K562 (cell line): ENCODE data around the gene COX7B. TPM values are rescaled to one million over a fixed set of nuclear protein-coding genes. Genes with fewer than 3 reads are reported as not detected.
A peak's percentile ranks its signal among the peaks of the same experiment; 100 is the strongest.

ENCODE experiments used
- ATAC-seq: fragments of 200-7000 bp; cut with Tn5 transposase; 3 replicates; pipeline ENCODE4 v1.9.1; 2020; ENCODE audit warnings: moderate library complexity
- BruUV-seq: library from RNA; stranded (reverse); fragments of 400-500 nt; replicated peaks from 2 replicates; lab custom pipeline; 2021; lab: Mats Ljungman, UMichigan
- CTCF ChIA-PET: fragments of 300-600 bp; formaldehyde crosslinking; extraction: SDS; loops from one replicate; lab custom pipeline; 2021; ENCODE audit warnings: low intra/inter-chr PET ratio; lab: Yijun Ruan, JAX
- POLR2A ChIA-PET: fragments of 300-600, 350-650 bp; sonication (Branson Sonifier 250); formaldehyde crosslinking; extraction: SDS; loops from one replicate; lab custom pipeline; 2021; ENCODE audit warnings: antibody characterized with exemption, inconsistent platforms; lab: Yijun Ruan, JAX
- DNase-seq, 4 experiments: peaks; one replicate each; pipeline versions ENCODE4 v3.0.0 to v3.0.0-alpha.2; 2011 to 2018; ENCODE audit warnings: low spot score in 3 of 4, mixed read lengths in 3 of 4; ENCODE audit errors: extremely low read depth in 1 of 4
- FAIRE-seq: peaks from 2 replicates; lab custom pipeline; 2011; peaks lifted over from hg19 to GRCh38; lab: Jason Lieb, UNC
- H2AFZ ChIP-seq: 2 replicates; pipeline ENCODE4 v1.6.0; 2011; ENCODE audit warnings: low read depth, low read length, control low read depth, inconsistent platforms
- H3K27ac ChIP-seq: fragments of 200-600 bp; 3 replicates; pipeline ENCODE4 v1.8.0; 2011; ENCODE audit warnings: low read depth, mild to moderate bottlenecking, control low read depth, inconsistent platforms, low read length, moderate library complexity, mixed read lengths; ENCODE audit errors: extremely low read depth
- H3K27me3 ChIP-seq, 2 experiments: fragments of 300-600 bp in 1 of 2; 2 replicates in 1 of 2; 3 replicates in 1 of 2; pipeline versions ENCODE4 v1.6.0 to v1.8.0; 2011; ENCODE audit warnings: inconsistent platforms in 2 of 2, low read length in 2 of 2, mild to moderate bottlenecking in 1 of 2, mixed read lengths in 1 of 2, moderate library complexity in 1 of 2; ENCODE audit not compliant: control insufficient read depth in 2 of 2, insufficient read depth in 2 of 2
- H3K36me3 ChIP-seq: fragments of 300-600 bp; 3 replicates; pipeline ENCODE4 v1.8.0; 2011; ENCODE audit warnings: mild to moderate bottlenecking, low read length, inconsistent platforms; ENCODE audit not compliant: control insufficient read depth, insufficient read depth
- H3K4me1 ChIP-seq, 2 experiments: fragments of 200-600 bp in 1 of 2; replicated peaks in 1 of 2; 2 replicates in 1 of 2; 3 replicates in 1 of 2; pipeline versions ENCODE4 v1.5.1 to v1.8.0; 2011; ENCODE audit warnings: inconsistent platforms in 2 of 2, low read length in 2 of 2, mild to moderate bottlenecking in 1 of 2, mixed read lengths in 1 of 2, moderate library complexity in 1 of 2; ENCODE audit not compliant: control insufficient read depth in 2 of 2, insufficient read depth in 2 of 2
- H3K4me2 ChIP-seq: 2 replicates; pipeline ENCODE4 v1.6.1; 2011; ENCODE audit warnings: low read length, control low read depth, inconsistent platforms, mixed read lengths; ENCODE audit not compliant: insufficient read depth
- H3K4me3 ChIP-seq: fragments of 200-600 bp; sonication (generic), shearing (Covaris generic); 2 replicates; pipeline ENCODE4 v1.5.1; 2016; ENCODE audit warnings: control low read depth, inconsistent platforms
- H3K79me2 ChIP-seq: fragments of 200-600 bp; 3 replicates; pipeline ENCODE4 v1.8.0; 2011; ENCODE audit warnings: low read length, inconsistent platforms; ENCODE audit not compliant: control insufficient read depth, insufficient read depth
- H3K9ac ChIP-seq, 2 experiments: 2 replicates each; pipeline versions ENCODE4 v1.6.0 to v1.6.1; 2011; ENCODE audit warnings: low read depth in 2 of 2, low read length in 2 of 2, control low read depth in 1 of 2, inconsistent platforms in 1 of 2, mild to moderate bottlenecking in 1 of 2, mixed read lengths in 1 of 2; ENCODE audit not compliant: insufficient read depth in 1 of 2
- H3K9me1 ChIP-seq: one replicate; pipeline ENCODE4 v1.6.0; 2011; ENCODE audit warnings: inconsistent platforms, mild to moderate bottlenecking, low read length, moderate library complexity; ENCODE audit not compliant: control insufficient read depth, insufficient read depth
- H3K9me3 ChIP-seq: replicated peaks from 2 replicates; pipeline ENCODE4 v1.5.1; 2011; ENCODE audit warnings: low read depth, low read length, inconsistent platforms; ENCODE audit not compliant: control insufficient read depth, insufficient read depth
- H4K20me1 ChIP-seq: replicated peaks from 2 replicates; pipeline ENCODE4 v1.6.1; 2011; ENCODE audit warnings: low read length, inconsistent platforms, mixed read lengths; ENCODE audit not compliant: control insufficient read depth, insufficient read depth
- CEBPG ChIP-seq, 3 experiments: fragments of 200-800 bp in 1 of 3; sonication (Bioruptor generic) in 1 of 3; sonication (generic) in 1 of 3; formaldehyde crosslinking in 1 of 3; IDR thresholded peaks in 2 of 3; conservative IDR thresholded peaks in 1 of 3; 2 replicates each; pipeline versions ENCODE4 v1.6.1 to v1.8.0; 2016 to 2022; ENCODE audit warnings: missing compliant biosample characterization in 2 of 3, missing genetic modification characterization in 2 of 3, mild to moderate bottlenecking in 1 of 3, missing genetic modification reagents in 1 of 3
- CREB1 ChIP-seq, 2 experiments: sonication (generic) in 1 of 2; formaldehyde crosslinking in 1 of 2; IDR thresholded peaks; 2 replicates each; pipeline versions ENCODE4 v1.6.1 to v1.8.0; 2012 to 2022; ENCODE audit warnings: inconsistent platforms in 1 of 2, mild to moderate bottlenecking in 1 of 2, missing genetic modification reagents in 1 of 2, moderate library complexity in 1 of 2
- FOXJ2 ChIP-seq: fragments of 200-800 bp; sonication (Bioruptor generic); IDR thresholded peaks from 2 replicates; pipeline ENCODE4 v1.6.1; 2016; ENCODE audit warnings: missing genetic modification characterization, missing compliant biosample characterization
- TRIM24 ChIP-seq, 2 experiments: fragments of 450-650 bp; IDR thresholded peaks; 2 replicates each; pipeline ENCODE4 v1.6.1; 2016
- ZNF316 ChIP-seq: fragments of 450-650 bp; IDR thresholded peaks from 2 replicates; pipeline ENCODE4 v1.6.1; 2016
- WGBS: fragments of 100-300 bp; shearing (Covaris generic); methylation state at CpG from one replicate; pipeline ENCODE4 v1.1.6; 2016; ENCODE audit warnings: low coverage, mixed read lengths; ENCODE audit not compliant: insufficient coverage; ENCODE audit errors: missing lambda C conversion rate; 5-methylcytosine and 5-hydroxymethylcytosine counted together
- in situ Hi-C: fragments of 300-500 bp; cut with MboI; formaldehyde crosslinking; loops from 4 replicates; pipeline ENCODE4 v1.15.0; 2018; ENCODE audit warnings: inconsistent platforms, mixed read lengths
- intact Hi-C: fragments of 100-400 bp; cut with micrococcal nuclease; formaldehyde crosslinking; loops from 2 replicates; pipeline ENCODE4 v1.14.2; 2022
- polyA plus RNA-seq, 8 experiments: library from polyadenylated mRNA; depleted of rRNA in 4 of 8; stranded (reverse) in 5 of 8; unstranded in 3 of 8; fragments of >200 nt; fragmentation: Nextera tagmentation in 2 of 8; fragmentation: Illumina TruSeq in 1 of 8; extraction: Ambion mirVana in 2 of 8; extraction: Trizol in 1 of 8; gene quantifications; 2 replicates each; pipeline versions ENCODE4 v1.2.1 to v1.2.3, GENCODE V29; 2011 to 2014; ENCODE audit warnings: inconsistent platforms in 1 of 8, missing spikeins in 1 of 8
- total RNA-seq, 7 experiments: library from RNA; depleted of rRNA in 6 of 7; stranded (reverse); fragments of >200 nt in 6 of 7; fragmentation: Illumina TruSeq in 2 of 7; extraction: Trizol in 2 of 7; gene quantifications; 2 replicates each; pipeline versions ENCODE4 v1.2.1 to v1.2.3, GENCODE V29; 2011 to 2021; ENCODE audit warnings: low replicate concordance in 1 of 7

The COX7B gene
- total and polyA plus RNA-seq, 9 of the 15 experiments (the other 6 are each of a cell fraction or from before 2014, with no cell fraction given) = 549 to 2,891 (median 1,307) TPM

DNA sequence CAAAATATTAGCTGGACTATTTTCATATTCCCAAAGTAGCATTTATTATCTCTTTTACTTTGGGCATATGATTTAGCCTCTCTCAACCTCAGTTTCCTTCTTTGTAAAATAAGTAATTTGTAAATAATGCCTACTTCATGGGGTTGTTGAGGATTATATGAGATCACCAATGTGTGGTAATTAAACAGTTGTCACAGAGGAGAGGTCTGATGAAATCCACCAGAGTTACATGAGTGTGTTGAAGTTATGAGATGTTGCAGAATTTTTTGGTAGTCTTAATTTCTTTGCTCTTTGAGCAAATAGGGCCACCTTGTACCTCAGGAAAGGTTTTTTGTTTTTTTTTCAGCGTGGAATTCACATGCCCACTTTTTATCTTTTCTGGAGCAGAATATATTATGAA lies 1.4 kb downstream of the COX7B start:
- H3K9me1 ChIP-seq = no peaks in the 10 kb centered on the region
- H3K36me3 ChIP-seq = peaks cover 48% of the 10 kb centered on the region
- POLR2A ChIA-PET = interaction anchor here (3.4 kb wide), 1 partner anchor 10 kb away, joined by 18 read pairs; the partner anchor contains the start of gene ATP7A
- peak overlapping the region in 1 of 2 experiments; percentile 99; a peak in 3 of 4 replicates for H3K9ac ChIP-seq
- BruUV-seq = no TSS peak
- in situ Hi-C loops (loop anchor here (10.0 kb wide), 1 partner anchor 124 kb away; no protein-coding TSS in a partner anchor), intact Hi-C loops (no loop called here)
- no peak for FAIRE-seq
- H2AFZ ChIP-seq = no peak overlapping the region
- peak overlapping the region; percentile 99 for H3K27ac ChIP-seq
- H3K27me3 ChIP-seq = no peaks in the 10 kb centered on the region
- H4K20me1 ChIP-seq = no peaks in the 10 kb centered on the region
- no peak for ATAC-seq
- peak overlapping the region; percentile 92 for H3K4me2 ChIP-seq
- no peak for DNase-seq
- peaks cover 2 to 3% of the 10 kb centered on the region in 2 experiments; a peak in 2 of 5 replicates for H3K4me1 ChIP-seq
- CTCF ChIA-PET = no interaction called here
- peaks cover 40% of the 10 kb centered on the region for H3K79me2 ChIP-seq
- TF ChIP-seq CREB1 (IDR thresholded peaks at IDR 0.05) = no peak
- TF ChIP-seq CREB1 (CRISPR knock-in tag; IDR thresholded peaks at IDR 0.05) = no peak
- no peak for TF ChIP-seq CEBPG (CRISPR knock-in tag; IDR thresholded peaks at IDR 0.05)
- 0 out of 4 replicates have a peak, but pooled peaks of 1 of the 2 experiments have one; percentile 22 for TF ChIP-seq CEBPG (tag; conservative IDR thresholded peaks at IDR 0.05 in 1 of 2, IDR thresholded peaks at IDR 0.05 in 1 of 2)
- H3K9me3 ChIP-seq = peaks cover 3% of the 10 kb centered on the region; the same call in 1 of the 2 replicates
- WGBS = 25% methylated on average over 1 of the region's 1 CpG
- peak overlapping the region; percentile 74 for H3K4me3 ChIP-seq

DNA sequence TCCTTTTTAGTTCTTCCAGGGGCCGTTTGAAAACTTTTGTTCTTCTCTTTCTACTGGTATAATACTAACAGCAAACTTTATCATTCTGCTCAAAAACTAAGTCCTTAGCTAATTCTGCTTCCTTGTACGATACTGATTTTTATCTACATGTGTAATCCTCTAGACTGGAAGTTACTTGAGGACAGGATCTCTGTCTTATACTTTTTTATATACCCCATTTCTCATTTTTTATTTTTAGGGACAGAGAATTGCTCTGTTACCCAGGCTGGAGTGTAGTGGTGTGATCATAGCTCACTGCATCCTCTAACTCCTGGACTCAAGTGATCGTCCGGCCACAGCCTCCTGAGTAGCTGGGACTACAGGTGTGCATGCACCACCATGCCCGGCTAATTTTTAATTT lies 2.2 kb downstream of the COX7B start:
- FAIRE-seq (no peak), ATAC-seq (no peak), DNase-seq (no peak)
- H3K4me3 ChIP-seq = no peak overlapping the region; the same call in 1 of the 2 replicates
- TF ChIP-seq TRIM24 (IDR thresholded peaks at IDR 0.05) (peak; percentile 55 to 56; a peak in 3 of 4 replicates), FOXJ2 (tag) (no peak), ZNF316 (peak; percentile 81)
- ChIA-PET POLR2A (interaction anchor here (3.4 kb wide), 1 partner anchor 9 kb away, joined by 18 read pairs; the partner anchor contains the start of gene ATP7A), CTCF (no interaction called here)
- H3K9me1 ChIP-seq = no peaks in the 10 kb centered on the region
- in situ Hi-C loops (loop anchor here (10.0 kb wide), 1 partner anchor 123 kb away; no protein-coding TSS in a partner anchor), intact Hi-C loops (no loop called here)
- peaks cover 40% of the 10 kb centered on the region for H3K79me2 ChIP-seq
- H3K27ac ChIP-seq = no peak overlapping the region
- peaks cover 2 to 3% of the 10 kb centered on the region in 2 experiments; a peak in 2 of 5 replicates for H3K4me1 ChIP-seq
- no peak overlapping the region for H3K9ac ChIP-seq
- H3K36me3 ChIP-seq = peaks cover 48% of the 10 kb centered on the region
- no peaks in the 10 kb centered on the region for H3K27me3 ChIP-seq
- H3K4me2 ChIP-seq = no peak overlapping the region; the same call in 1 of the 2 replicates
- H3K9me3 ChIP-seq = peaks cover 3% of the 10 kb centered on the region; the same call in 1 of the 2 replicates
- no TSS peak for BruUV-seq
- H4K20me1 ChIP-seq = no peaks in the 10 kb centered on the region
- no peak overlapping the region for H2AFZ ChIP-seq
- 91% methylated on average over 5 of the region's 5 CpGs for WGBS
